ENCODE data around the gene TMEM86A. TPM values are rescaled to one million over a fixed set of nuclear protein-coding genes. Genes with fewer than 3 reads are reported as not detected.

TMEM86A gene
- total RNA-seq, 1 experiment from 2014 or later = 1.7 TPM

DNA sequence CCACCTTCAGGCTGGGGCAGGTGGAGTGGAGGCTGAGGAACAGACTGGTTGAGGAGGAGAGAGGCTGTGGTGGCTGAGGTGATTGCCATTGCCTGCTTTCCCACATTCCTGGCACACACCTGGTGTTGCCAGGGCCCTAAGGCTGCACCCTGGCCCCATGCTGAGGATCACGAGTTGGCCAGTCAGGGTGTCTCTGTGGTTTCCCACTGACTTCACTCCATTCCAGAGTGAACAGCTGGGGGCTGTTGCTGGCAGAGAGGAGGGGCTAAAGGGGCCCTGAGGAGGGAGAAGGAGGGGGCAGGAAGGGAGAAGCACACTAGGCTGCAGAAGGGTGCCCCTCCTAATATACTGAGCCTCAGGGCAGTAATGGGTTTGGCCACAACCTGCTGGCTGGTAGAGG lies 1.8 kb downstream of the TMEM86A start:
- peak; percentile 57 for DNase-seq (ENCODE audit: low spot score)

DNA sequence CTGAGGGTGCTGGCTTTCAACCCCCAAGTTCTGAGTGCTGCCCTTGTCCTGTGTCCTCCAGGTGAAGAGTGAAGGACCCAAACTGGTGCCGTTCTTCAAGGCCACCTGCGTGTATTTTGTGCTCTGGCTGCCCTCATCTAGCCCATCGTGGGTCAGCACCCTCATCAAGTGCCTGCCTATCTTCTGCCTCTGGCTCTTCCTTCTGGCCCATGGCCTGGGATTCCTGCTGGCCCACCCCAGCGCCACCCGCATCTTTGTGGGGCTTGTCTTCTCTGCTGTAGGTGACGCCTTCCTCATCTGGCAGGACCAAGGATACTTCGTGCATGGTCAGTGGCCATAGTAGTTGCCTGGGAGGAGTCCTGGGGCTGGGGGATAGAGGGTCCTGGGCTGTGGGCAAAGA lies 2.3 kb downstream of the TMEM86A start:
- DNase-seq (ENCODE audit: low spot score) = no peak

DNA sequence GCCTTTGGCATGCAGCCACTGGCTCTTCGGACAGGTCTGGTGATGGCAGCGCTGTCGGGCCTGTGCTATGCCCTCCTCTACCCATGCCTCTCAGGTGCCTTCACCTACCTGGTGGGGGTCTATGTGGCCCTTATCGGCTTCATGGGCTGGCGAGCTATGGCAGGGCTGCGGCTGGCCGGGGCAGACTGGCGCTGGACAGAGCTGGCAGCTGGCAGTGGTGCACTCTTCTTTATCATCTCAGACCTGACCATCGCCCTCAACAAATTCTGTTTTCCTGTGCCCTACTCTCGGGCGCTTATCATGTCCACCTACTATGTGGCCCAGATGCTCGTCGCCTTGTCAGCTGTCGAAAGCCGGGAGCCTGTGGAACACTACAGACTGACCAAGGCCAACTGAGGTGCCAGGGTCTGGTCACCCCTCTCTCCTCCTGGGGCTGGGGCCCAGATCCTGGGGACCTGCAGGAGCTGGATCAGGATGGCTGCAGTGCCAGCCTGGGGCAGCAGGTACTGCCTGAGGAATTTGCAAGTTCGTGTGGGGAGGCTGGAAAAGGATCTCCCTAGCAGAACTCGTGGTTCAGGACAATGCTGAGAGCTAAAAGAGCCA lies 3.1 kb downstream of the TMEM86A start:
- no peak for DNase-seq (ENCODE audit: low spot score)

DNA sequence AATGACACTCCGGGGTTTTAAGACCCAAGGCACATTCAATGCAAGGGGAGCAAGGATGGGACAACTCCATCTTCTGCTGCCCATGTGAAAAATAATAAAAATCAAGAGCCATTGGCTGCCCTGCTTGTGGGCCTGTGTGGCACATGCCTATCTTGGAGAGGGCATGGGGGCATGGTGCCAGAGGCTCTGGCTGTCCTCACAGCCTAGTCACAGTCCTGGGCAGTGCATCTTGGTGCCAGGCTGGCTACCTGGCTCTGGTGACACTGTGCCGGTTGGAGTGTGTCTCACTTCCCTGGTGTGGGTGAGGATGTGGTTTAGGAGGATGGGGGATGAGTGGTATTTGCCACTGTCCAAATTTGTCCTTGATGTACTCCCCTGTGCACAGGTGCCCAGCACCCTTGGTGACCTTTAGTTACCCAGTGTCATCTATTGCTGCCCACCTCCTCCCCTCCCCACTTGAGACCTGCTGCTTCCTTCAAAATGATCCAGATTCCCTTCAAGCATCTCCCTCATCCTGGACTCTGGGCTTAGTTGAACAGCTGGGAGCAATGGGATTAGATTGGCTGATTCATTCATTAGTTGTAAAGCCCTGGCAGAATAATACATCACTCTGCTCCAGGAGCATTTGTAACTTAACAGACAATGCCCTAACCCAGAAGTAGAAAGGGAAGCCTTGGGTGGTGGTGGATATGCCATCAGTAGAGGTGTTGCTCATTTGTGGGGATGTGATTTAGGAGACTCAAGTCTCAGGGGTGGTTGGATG lies 4.6 kb downstream of the TMEM86A start:
- peak; percentile 26 for DNase-seq (ENCODE audit: low spot score)

DNA sequence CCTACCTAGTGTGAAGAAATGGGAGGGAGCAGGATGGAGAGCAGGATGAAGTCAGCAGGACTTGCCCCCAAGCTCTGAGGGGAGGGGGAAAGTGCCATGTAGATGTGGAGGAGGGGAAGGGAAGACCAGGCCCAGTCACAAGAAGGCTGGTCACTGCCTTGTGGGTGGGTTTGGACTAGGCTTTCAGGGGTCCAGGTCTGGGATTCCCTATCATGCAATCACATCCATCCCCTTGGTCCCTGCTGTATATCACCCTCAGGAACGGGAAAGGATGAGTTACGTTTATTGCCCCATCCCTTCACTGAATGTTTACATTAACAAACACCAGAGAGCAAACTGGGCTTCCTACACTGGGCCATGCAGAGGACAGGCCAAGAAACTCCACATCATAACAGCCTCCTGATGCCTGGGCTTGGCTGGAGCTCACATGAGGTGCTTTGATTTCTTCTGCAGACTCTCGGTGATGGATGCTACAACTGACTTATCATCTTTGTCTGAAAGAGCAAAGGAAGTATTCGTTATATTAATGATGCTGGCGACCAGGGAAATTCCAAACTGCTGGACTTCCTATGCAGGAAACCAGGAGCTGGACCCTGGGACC lies 5.6 kb downstream of the TMEM86A start:
- no peak for DNase-seq (ENCODE audit: low spot score)

DNA sequence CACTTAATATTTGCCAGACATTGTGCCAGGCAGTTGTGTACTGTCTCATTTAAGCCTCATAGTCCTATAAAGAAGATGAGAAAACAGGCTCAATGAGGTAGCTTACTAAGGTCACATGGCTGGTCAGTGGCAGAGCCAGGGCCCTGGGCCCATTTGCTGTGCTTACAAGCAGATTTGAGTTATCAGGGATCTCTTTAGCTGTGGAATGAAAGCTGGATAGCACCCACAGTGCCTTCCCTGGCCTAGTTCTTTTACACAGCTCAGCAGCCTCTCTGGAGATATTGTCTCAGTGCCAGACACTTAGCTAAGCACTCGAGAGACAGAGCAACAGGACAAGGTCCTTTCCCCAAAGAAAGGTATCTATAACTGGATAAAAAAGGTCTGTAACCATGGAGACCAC lies 6.1 kb downstream of the TMEM86A start:
- no peak for DNase-seq (ENCODE audit: low spot score)

DNA sequence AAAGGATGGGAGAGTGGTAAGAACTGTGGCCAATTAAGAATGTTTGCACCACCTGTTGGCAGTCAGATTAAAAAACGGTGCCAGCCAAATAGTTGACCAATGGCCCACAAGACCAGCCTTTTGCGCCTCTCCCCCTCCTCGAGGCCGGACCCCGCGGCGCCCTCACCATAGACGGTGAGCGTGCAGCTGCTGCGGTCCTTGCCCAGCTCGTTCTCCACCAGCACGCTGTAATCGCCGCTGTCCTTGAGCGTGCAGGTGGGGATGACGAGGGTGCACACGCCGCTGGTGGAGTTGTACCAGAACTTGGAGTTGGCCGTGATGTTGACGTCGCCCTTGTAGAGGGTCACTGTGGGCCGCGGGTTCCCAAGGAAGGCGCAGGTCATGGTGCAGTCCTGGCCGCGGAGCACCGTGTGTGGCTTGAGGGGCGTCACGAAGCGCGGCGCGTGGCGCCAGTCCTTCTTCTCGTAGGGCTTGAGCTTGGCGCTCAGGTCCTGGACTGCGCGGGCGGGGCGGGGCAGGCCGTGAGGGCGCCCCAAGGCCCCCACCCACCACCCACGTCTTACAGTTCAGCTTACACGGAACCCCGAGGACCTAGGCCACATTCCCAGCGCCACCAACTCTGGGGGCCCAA lies 7.2 kb downstream of the TMEM86A start:
- DNase-seq (ENCODE audit: low spot score) = no peak

DNA sequence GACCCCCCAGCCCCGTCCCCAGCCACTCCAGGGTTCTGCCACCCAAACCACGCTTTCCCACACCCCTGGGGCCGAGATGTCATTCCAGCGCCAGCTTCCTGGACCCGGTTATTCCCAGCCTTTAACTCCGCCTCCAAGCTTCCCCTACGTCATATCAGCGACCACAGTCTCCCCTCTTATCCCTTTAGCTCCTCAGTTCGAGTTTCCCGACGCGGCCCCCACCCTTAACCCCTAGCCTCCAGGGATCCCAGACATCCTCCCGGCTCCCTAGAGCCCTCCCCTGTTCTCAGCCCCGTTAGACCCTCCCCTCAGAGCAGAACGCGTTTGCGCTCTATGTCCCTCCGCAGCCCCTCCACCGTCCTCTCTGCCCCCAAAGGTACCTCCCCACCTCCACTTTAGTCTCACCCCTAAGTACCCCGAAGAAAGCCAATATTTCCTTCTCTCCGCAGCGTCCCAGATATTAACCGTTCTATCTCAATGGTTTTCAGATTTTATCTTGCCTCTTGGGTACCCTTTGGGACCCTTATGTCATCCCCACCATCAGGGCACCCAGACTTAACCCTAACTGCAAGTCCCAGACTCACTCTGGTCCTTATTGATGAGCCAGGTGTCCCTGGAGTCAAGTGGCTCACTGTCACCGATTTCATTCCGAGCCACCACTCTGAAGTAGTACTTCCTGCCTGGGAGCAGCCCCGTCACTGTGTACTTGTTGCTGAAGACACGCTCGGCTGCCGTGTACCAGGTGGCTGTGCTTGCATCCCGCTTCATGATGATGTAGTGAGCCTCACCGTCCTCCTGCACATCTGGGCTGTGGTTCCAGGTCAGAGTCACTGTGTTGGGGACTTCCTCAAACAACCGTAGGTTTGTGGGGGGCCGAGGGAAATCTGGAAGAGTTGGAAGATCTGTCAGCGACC lies 8.0 kb downstream of the TMEM86A start:
- DNase-seq (ENCODE audit: low spot score) = no peak

DNA sequence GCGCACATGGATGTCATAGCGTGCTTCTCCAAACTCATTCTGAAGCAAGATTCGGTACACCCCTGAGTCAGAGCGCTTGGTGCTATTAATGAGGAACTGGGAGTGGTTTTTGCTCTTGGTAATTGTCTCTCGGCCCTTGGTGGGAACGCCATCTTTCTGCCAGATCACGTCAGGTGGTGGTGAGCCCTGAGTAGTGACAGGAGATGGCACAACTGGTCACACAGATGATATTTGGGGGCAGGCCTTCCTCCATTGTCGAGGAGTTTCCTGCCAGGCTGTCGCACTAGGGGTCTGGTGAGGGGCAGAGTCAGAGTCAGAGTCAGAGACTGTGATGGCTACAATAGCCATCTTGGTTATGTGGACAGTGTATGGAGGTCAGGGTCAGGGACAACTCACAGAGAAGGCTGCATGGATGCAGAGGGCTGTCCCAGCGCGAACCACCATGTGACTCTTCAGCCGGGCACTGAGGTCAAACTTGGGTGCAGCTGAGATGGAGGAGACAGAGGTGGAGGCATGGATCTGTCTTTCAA lies 9.3 kb downstream of the TMEM86A start:
- DNase-seq (ENCODE audit: low spot score) = no peak

DNA sequence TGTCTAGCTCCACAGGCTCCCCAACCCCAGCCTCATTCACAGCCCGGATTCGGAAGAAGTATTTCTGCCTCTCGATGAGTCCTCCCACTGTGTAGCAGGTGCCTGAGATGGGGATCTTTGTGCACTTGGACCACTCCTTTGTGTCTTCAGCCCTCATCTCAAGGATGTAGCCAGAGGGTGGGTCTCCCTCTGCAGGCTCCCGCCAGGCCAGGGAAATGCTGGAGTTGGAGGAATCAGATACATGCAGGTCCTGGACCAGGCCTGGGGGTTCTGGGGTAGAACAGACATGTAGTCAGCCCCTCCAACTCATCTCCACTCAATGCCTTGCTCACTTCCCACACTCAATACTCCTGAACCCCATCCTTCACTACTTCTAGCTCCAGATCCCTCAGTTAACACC lies 10.8 kb downstream of the TMEM86A start:
- DNase-seq (ENCODE audit: low spot score) = no peak

DNA sequence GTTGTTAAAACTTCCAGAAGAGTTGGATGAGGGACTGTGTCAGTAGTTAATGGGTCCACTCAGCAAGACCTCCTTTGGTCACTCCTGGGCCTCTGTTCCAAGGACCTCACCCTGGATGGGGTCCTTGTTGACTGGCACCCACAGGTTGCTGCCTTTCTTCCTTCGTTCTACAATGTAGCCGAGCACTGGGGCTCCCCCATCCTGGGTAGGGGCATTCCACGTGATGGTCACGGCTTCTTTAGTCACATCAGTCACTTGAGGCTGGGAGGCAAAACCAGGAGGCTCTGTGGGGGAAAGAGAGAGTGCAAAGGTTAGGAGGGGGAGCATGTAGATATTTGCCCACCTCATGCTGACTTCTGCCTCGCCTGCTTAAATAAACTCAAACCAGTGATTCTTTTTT lies 12.0 kb downstream of the TMEM86A start:
- no peak for DNase-seq (ENCODE audit: low spot score)

DNA sequence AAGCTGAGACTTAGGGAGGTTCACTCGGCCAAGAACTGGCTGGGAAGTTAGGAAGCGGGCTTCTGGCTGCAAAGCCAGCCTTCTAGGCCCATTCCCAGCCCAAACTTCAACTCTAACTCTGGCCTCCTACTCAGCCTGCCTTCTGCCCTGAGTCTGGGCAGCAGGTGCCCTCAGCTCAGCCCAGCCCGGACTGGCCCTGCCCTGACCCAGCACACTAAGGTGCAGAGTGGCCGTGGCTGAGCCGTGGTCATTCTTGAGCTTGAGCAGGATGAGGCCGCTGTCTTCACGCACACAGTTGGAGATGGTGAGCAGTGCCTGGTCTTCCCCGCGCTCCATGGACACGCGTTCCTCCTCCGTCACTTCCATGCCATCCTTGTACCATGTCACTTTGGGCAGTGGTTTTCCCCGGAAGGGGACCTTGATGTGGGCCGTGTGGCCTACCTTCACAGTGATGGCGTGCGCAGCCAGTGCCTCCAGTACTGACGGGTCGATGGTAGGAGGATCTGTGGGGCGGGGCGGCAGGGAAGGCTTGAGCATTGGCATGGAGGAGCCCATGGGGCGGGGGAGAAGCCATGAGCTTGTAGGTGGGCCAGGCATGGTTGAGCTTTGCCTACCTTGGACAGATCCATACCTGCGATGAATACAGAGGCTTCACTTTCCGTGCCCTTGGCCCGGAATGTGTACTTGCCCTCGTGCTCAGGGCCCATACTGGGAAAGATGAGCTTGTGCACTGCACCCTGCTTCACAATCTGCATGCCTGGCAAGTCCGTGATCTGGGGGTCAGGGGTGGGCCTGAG lies 15.3 kb downstream of the TMEM86A start:
- DNase-seq (ENCODE audit: low spot score) = no peak

DNA sequence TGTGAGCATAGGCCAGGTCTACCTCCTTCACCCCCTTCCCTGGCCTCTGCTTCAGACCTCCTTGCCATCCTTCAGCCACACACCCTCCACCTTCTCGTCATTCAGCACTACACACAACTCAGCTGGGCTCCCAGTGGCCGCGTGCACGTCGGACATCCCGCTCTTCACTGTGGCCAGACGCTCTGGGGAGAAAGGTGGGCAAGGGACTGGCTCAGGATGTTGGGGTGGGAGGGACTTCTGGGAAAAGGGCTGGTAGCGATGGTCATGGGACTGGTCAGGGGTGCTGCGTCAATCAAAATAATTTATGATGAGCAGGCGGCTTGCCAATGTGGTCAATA lies 15.8 kb downstream of the TMEM86A start:
- DNase-seq (ENCODE audit: low spot score) = no peak

DNA sequence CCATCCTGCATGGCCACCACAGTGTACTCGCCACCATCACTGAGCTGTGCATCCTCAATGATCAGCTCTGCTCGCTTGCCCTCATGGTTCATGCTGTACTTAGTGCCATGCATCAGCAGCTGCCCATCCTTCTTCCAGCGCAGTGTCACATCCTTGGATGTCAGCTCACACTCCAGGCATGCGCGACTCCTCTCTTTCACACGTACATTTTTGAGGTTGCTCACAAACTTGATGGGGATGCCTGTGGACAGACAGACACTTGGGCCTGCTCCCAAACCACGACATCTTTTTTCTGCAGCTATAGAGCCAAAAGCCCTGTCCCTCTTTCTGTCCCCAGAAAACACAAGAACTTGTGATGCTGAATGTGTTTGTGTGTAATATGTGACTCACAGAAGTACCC lies 16.9 kb downstream of the TMEM86A start:
- DNase-seq (ENCODE audit: low spot score) = no peak

DNA sequence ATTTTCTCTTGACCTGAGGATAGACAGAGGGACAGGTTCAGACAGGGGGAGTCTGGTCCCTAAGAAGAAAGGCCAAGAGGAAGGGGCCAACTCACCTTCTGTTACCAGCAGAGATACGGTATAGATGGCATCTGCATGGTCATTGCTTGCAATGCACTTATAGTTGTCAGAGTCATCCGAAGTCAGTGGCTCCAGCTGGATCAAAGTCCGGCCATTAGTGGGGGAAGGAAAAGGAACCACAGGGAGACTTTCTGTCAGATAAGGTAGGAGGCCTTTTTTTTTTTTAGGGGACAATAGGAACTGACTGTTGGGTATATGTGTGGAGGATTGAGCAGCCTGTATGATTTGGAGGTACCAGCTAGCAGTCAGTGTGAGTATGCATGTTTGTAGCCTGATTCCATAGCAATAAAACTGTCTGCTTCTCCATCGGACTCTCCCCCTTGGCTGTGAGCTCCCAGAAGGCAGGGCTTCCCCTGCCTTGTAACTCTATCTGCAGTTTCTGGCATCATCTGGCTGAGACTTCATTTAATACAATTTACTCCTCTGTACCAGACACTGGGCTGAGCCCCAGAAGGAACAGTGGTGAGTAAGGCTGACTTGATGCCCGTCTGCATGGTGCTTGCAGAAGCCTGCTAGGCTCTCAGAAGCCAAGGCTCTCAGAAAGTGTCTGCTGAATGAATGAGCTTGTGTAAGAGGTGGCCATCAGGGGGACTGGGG lies 21.7 kb downstream of the TMEM86A start:
- DNase-seq (ENCODE audit: low spot score) = no peak

DNA sequence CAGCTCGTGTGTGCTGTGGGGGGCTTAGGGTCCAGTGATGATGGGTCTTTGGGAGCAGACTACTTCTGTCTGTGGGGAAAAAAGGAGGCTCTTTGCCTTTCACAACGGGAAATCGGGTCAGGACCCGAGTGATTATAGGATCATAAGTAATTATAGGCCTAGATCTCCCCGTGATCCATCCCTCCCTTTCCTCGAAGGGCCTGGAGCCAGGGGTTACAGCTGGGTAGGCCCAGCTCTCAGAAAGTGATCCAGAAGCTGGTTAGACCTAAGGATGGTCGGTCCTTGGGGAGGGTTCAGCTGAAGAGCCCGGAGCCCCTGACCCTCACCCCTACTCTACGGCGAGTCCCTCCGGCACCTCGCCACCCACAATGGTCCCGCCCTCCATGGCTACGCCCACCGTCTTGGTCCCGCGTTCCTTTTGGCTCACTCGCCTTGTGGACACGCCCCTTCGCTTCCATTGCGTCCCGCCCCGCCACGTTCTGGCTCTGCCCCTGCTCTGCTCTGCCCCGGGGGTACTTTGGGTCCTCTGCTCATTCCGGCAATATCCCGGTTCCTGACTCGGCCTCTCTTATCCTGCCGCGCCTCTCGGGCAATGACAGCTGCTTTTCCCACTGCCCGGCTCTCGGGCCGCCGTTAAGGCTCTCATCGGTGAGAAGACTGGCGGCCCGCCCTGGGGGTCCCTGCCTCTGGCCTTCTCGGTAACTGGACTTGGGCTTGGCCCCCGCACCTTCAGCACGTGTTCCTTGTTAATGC lies 22.4 kb downstream of the TMEM86A start:
- no peak for DNase-seq (ENCODE audit: low spot score)

DNA sequence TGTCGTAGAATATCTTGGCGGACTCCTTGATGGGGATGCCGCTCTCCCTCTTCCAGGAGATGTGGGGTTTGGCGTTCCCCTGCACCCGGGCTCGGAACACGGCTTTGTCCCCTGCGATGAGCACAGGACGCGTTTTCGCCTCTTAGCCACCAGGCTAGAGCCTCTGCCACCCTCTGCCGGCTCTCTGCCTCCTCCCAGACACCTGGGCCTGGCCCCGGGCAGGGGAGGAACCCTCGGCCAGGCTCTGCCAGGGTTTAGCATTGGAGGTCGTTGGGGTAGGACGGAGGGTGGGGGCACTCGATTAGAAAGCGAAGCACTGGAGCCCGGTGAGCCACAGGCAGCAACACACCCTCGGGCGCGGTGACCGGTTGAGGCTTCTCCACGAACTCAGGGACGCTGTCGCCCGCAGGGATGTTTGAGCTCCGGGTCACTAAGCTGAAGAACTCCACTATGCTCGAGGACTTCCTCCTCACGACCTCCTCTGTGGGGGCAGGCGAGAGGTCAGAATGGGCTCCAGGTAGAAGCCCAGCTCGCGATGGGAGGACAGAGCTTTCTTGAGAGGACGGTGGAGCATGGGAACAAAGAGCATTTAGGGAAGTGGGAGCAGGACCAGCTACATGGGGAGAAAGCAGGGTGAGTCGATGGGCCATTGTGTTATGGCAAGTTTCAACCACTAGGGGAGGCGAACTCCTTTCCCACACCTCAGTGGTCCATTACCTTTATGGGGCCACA lies 23.1 kb downstream of the TMEM86A start:
- peak; percentile 31 for DNase-seq (ENCODE audit: low spot score)

DNA sequence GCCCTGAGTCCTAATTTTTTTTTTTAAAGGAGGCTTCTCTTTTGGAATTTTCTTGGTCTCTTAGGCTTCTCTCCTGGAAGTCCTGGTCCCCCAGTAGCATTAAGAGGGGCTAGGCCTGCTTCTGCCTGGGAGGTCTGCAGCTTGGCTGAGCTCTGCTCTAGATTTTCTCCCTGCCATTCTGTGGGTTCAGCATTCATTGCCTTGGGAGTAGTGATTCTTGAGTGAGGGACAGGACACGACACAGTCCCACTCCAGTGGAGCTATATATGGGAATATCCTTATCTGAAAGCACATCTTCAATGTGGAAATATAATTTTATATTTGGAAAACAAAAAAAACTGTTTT lies 23.7 kb downstream of the TMEM86A start:
- DNase-seq (ENCODE audit: low spot score) = no peak

DNA sequence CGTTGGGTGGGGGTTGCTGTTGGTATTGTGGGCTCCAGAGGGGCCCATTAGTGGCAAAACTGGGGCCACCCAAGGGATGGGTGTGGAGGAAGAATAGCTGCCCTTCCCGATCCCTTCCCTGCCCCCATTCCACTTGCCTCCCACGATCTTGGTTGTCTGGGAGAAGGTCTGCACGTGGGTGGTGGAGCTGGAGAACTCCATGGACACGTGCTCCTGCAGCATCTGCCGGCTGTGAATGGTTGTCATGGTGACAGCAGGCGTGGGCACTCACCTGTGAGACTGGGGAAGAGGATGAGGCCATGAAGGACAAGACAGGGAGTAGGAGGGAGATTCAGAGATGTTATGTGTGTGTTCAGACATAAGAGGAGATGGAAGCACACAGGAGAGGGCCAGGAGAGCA lies 25.4 kb downstream of the TMEM86A start:
- DNase-seq (ENCODE audit: low spot score) = no peak

Measured in A172 (cell line).